ENCODE results near the gene AP3M1. TPM values are rescaled to one million over a fixed set of nuclear protein-coding genes. Genes with fewer than 3 reads are reported as not detected.

The AP3M1 gene
- total RNA-seq, 4 donors from 2014 or later, result 23.8 to 33.6 (median 26.5) TPM

DNA sequence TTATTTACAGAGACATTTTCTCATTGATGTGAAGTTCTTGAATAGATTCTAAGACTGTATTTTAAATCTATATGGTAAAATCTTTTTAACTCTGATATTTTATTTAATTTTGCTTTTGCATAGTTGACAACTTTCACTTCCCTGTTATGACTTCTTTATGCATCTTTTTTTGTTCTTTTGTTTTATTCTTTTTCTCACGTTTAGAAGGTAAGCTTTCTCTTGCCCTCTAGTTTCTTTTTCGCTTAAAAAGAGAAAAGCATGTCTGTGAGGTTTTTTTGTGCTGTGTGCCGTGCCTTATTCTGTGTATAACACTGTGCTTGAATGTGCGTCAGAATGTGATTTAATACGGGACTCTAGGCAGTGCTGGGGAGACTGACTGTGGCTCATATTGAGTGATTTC is 74.7 kb downstream of the AP3M1 start:
- TF ChIP-seq, protein P1, sequence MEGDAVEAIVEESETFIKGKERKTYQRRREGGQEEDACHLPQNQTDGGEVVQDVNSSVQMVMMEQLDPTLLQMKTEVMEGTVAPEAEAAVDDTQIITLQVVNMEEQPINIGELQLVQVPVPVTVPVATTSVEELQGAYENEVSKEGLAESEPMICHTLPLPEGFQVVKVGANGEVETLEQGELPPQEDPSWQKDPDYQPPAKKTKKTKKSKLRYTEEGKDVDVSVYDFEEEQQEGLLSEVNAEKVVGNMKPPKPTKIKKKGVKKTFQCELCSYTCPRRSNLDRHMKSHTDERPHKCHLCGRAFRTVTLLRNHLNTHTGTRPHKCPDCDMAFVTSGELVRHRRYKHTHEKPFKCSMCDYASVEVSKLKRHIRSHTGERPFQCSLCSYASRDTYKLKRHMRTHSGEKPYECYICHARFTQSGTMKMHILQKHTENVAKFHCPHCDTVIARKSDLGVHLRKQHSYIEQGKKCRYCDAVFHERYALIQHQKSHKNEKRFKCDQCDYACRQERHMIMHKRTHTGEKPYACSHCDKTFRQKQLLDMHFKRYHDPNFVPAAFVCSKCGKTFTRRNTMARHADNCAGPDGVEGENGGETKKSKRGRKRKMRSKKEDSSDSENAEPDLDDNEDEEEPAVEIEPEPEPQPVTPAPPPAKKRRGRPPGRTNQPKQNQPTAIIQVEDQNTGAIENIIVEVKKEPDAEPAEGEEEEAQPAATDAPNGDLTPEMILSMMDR (IDR thresholded peaks at IDR 0.05), result no peak
- ATAC-seq (ENCODE audit: low FRiP score) (no peak), DNase-seq (ENCODE audit: low spot score) (no peak)

DNA sequence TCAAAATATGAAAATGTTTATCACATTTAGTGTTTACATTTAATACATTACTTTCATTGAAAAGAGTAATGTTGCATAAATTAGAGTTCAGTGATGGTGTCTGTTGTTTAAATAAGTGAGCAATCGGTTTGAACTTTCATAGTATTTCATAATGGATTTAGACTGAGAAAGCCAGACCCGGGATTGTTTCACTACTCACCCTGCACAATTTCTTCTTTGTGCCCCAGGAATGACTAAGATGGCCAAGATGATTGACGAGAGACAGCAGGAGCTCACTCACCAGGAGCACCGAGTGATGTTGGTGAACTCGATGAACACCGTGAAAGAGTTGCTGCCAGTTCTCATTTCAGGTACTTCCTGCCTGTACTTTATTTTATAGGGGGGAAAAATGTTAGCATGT is 78.1 kb downstream of the AP3M1 start:
- no peak for DNase-seq (ENCODE audit: low spot score)
- TF ChIP-seq, protein P1 (IDR thresholded peaks at IDR 0.05), result no peak
- ATAC-seq (ENCODE audit: low FRiP score), result no peak

DNA sequence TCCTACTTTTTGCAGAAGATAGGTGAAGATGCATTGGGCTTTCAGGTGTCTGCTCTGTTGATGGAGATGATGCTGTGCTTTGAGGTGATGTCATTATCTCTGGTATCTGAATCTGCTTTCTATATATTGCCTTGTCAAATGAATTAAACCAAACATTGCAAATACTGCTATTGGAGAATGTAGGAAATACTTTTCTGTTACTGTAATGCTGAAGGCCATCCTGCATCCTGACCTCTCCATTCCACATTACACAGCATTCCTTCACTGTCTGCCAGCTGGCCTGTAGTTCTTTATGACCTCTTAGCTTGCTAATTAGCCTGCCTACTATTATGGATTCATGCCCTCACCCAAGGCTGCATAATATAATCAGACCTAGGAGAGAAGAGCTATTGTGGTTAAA is 79.5 kb downstream of the AP3M1 start:
- TF ChIP-seq, protein P1 (IDR thresholded peaks at IDR 0.05), result no peak
- DNase-seq (ENCODE audit: low spot score) (no peak), ATAC-seq (ENCODE audit: low FRiP score) (no peak)

Other genes with a start within 250 kb of the AP3M1 start
- gene PLAU, start 239.7 kb downstream of the AP3M1 start, total RNA-seq, result 10 to 100 TPM in 3 of 4 donors, 1 to 10 TPM in 1; 7.3 to 75.2 (median 31.9) TPM
- gene VCL, start 152.7 kb downstream of the AP3M1 start, total RNA-seq, result 100 to 1,000 TPM in 1 of 4 donors, 10 to 100 TPM in 3; 69.1 to 109 (median 90.1) TPM
- 10 to 100 TPM; 19.4 to 23.3 (median 22.0) TPM for gene ADK, start 393 bp upstream of the AP3M1 start, total RNA-seq

All from omental fat pad (tissue), 4 donors.